GM23338 (cell line): ENCODE results near the gene ENOX1. TPM values are rescaled to one million over a fixed set of nuclear protein-coding genes. Genes with fewer than 3 reads are reported as not detected.

Experiments used
- ATAC-seq: fragments of 200-7000 bp; cut with Tn5 transposase; 3 replicates; pipeline ENCODE4 v1.9.1; 2020
- DNase-seq: peaks from one replicate; pipeline ENCODE4 v3.0.0-alpha.2; 2015; ENCODE audit warnings: low spot score
- H2AFZ ChIP-seq: fragments of 200-600 bp; sonication (generic); 2 replicates; pipeline ENCODE4 v1.8.0; 2016; ENCODE audit warnings: antibody characterized with exemption, mild to moderate bottlenecking, moderate library complexity
- H3F3A ChIP-seq: fragments of 200-600 bp; sonication (generic); replicated peaks from 2 replicates; pipeline ENCODE4 v1.8.0; 2017; ENCODE audit warnings: antibody characterized with exemption, mixed run types, low read depth
- H3K27ac ChIP-seq: fragments of 200-600 bp; sonication (generic); 2 replicates; pipeline ENCODE4 v1.6.1; 2016; ENCODE audit warnings: low read depth
- H3K27me3 ChIP-seq: fragments of 200-600 bp; sonication (generic); 2 replicates; pipeline ENCODE4 v1.8.0; 2016; ENCODE audit warnings: mild to moderate bottlenecking, mixed run types, moderate library complexity; ENCODE audit not compliant: insufficient read depth
- H3K36me3 ChIP-seq: fragments of 200-600 bp; sonication (generic); 2 replicates; pipeline ENCODE4 v1.8.0; 2016; ENCODE audit warnings: mild to moderate bottlenecking; ENCODE audit not compliant: insufficient read depth
- H3K4me1 ChIP-seq: fragments of 200-600 bp; sonication (generic); 2 replicates; pipeline ENCODE4 v1.8.0; 2016; ENCODE audit warnings: mild to moderate bottlenecking, moderate library complexity; ENCODE audit not compliant: insufficient read depth
- H3K4me2 ChIP-seq: fragments of 200-600 bp; sonication (generic); 2 replicates; pipeline ENCODE4 v1.7.1; 2017; ENCODE audit warnings: mixed run types
- H3K4me3 ChIP-seq: fragments of 200-600 bp; sonication (generic); 2 replicates; pipeline ENCODE4 v1.6.1; 2016; ENCODE audit warnings: mixed run types
- H3K79me2 ChIP-seq: fragments of 200-600 bp; sonication (generic); replicated peaks from 2 replicates; pipeline ENCODE4 v1.8.0; 2017; ENCODE audit warnings: mild to moderate bottlenecking; ENCODE audit not compliant: insufficient read depth
- H3K9me2 ChIP-seq: fragments of 200-600 bp; sonication (generic); 2 replicates; pipeline ENCODE4 v1.8.0; 2017; ENCODE audit not compliant: insufficient read depth
- H4K20me1 ChIP-seq: fragments of 200-600 bp; sonication (generic); replicated peaks from 2 replicates; pipeline ENCODE4 v1.8.0; 2017; ENCODE audit warnings: mild to moderate bottlenecking; ENCODE audit not compliant: insufficient read depth
- H3K27ac Mint-ChIP-seq: 2 replicates; pipeline ENCODE4 v1.8.0; 2020; ENCODE audit warnings: inconsistent platforms, mild to moderate bottlenecking, moderate library complexity, mixed read lengths
- H3K27me3 Mint-ChIP-seq: 3 replicates; pipeline ENCODE4 v1.8.0; 2022; ENCODE audit warnings: low read depth, mild to moderate bottlenecking, moderate library complexity, mixed read lengths, inconsistent platforms; ENCODE audit not compliant: insufficient read depth, poor library complexity
- H3K36me3 Mint-ChIP-seq: 3 replicates; pipeline ENCODE4 v1.8.0; 2021; ENCODE audit warnings: low read depth, mild to moderate bottlenecking, inconsistent platforms, moderate library complexity, mixed read lengths
- H3K4me1 Mint-ChIP-seq: 3 replicates; pipeline ENCODE4 v1.8.0; 2020; ENCODE audit warnings: mild to moderate bottlenecking, inconsistent platforms, mixed read lengths
- H3K4me3 Mint-ChIP-seq: 3 replicates; pipeline ENCODE4 v1.8.0; 2021; ENCODE audit warnings: moderate library complexity, mild to moderate bottlenecking, inconsistent platforms, mixed read lengths
- H3K9me3 Mint-ChIP-seq: 3 replicates; pipeline ENCODE4 v1.8.0; 2020; ENCODE audit warnings: moderate library complexity, mild to moderate bottlenecking, inconsistent platforms, mixed read lengths
- CREB1 ChIP-seq: fragments of 250-450 bp; sonication (Bioruptor Pico); IDR thresholded peaks from 2 replicates; pipeline ENCODE4 v1.5.0; 2020; ENCODE audit warnings: low read depth, mild to moderate bottlenecking, moderate library complexity
- EZH2 ChIP-seq: fragments of 200-600 bp; sonication (generic); IDR thresholded peaks from one replicate; pipeline ENCODE4 v1.8.0; 2017; ENCODE audit warnings: antibody characterized with exemption, mild to moderate bottlenecking, low read depth; ENCODE audit not compliant: unreplicated experiment
- EZH2phosphoT487 ChIP-seq: fragments of 200-600 bp; sonication (generic); IDR thresholded peaks from one replicate; pipeline ENCODE4 v1.8.1; 2018; ENCODE audit warnings: antibody characterized with exemption; ENCODE audit not compliant: unreplicated experiment
- JUNB ChIP-seq: IDR thresholded peaks from one replicate; pipeline ENCODE4 v1.6.1; 2016; ENCODE audit warnings: antibody characterized with exemption; ENCODE audit not compliant: unreplicated experiment
- NANOG ChIP-seq: IDR thresholded peaks from 2 replicates; pipeline ENCODE4 v1.6.1; 2016; ENCODE audit warnings: antibody characterized with exemption, borderline replicate concordance
- POLR2AphosphoS5 ChIP-seq: IDR thresholded peaks from 2 replicates; pipeline ENCODE4 v1.6.1; 2016; ENCODE audit warnings: antibody characterized with exemption, low read depth
- STAT1 ChIP-seq: IDR thresholded peaks from one replicate; pipeline ENCODE4 v1.6.1; 2016; ENCODE audit warnings: antibody characterized with exemption; ENCODE audit not compliant: unreplicated experiment
- ZNF331 ChIP-seq: fragments of 250-450 bp; sonication (Bioruptor Pico); IDR thresholded peaks from 2 replicates; pipeline ENCODE4 v1.5.0; 2020; ENCODE audit warnings: low read depth, mild to moderate bottlenecking, moderate library complexity
- polyA plus RNA-seq: library from polyadenylated mRNA; unstranded; fragments of >200 nt; fragmentation: Nextera tagmentation; extraction: Ambion mirVana; gene quantifications from 2 replicates; pipeline ENCODE4 v1.2.1, GENCODE V29; 2016
- total RNA-seq: library from RNA; depleted of rRNA; stranded (reverse); fragments of >200 nt; shearing (Covaris generic); gene quantifications from 2 replicates; pipeline ENCODE4 v1.2.3, GENCODE V29; 2014
- TF ChIP-seq, protein P1 (sequence below): IDR thresholded peaks from one replicate; pipeline ENCODE4 v1.6.1; 2018; ENCODE audit warnings: antibody characterized with exemption; ENCODE audit not compliant: unreplicated experiment
- TF ChIP-seq, protein P2 (sequence below), 2 experiments: fragments of 200-600 bp in 1 of 2; sonication (generic) in 1 of 2; conservative IDR thresholded peaks; 2 replicates each; pipeline versions ENCODE4 v1.5.1 to v1.6.1; 2016 to 2017; ENCODE audit warnings: antibody characterized with exemption in 2 of 2, low read depth in 2 of 2, mild to moderate bottlenecking in 2 of 2, moderate library complexity in 1 of 2
- TF ChIP-seq, protein P3 (sequence below): IDR thresholded peaks from 2 replicates; pipeline ENCODE4 v1.6.1; 2016; ENCODE audit warnings: antibody characterized with exemption

The ENOX1 gene
- total and polyA plus RNA-seq, 2 experiments from 2014 or later, result 0.66 to 0.81 TPM

DNA sequence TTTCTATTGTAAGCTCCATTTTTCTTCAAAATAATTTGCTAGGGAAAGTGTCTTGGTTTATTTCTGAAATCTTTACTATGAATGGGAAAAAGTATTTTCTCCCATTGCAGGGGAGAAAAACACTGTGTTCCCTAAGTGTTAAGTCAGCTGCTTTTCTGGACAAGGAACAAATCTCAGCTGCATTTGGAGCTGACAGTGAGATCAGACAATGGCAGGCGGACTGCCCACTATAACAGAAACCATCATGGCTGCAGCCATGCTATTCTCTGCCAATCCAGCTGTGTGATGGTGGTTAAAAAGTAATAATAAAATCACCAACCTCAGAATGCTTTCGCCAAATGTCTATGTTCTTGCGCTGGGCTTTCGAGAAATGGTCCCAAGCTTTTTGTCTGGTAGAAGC, 460.7 kb downstream of the ENOX1 start:
- Histone ChIP-seq H4K20me1 (no peaks in the 10 kb centered on the region), H2AFZ (no peak overlapping the region), H3K27me3 (no peaks in the 10 kb centered on the region), H3K4me1 (peaks cover 18% of the 10 kb centered on the region), H3K9me2 (peaks cover 4% of the 10 kb centered on the region; the same call in 1 of the 2 replicates), H3F3A (no peaks in the 10 kb centered on the region), H3K36me3 (no peaks in the 10 kb centered on the region), H3K4me3 (no peak overlapping the region), H3K4me2 (no peak overlapping the region), H3K27ac (no peak overlapping the region), H3K79me2 (no peaks in the 10 kb centered on the region)
- 0 out of 3 replicates have a peak, but pooled peaks cover 2% of the 10 kb centered on the region for H3K4me1 Mint-ChIP-seq
- TF ChIP-seq STAT1 (no peak), NANOG (no peak), ZNF331 (CRISPR knock-in tag) (no peak)
- TF ChIP-seq, protein P1, sequence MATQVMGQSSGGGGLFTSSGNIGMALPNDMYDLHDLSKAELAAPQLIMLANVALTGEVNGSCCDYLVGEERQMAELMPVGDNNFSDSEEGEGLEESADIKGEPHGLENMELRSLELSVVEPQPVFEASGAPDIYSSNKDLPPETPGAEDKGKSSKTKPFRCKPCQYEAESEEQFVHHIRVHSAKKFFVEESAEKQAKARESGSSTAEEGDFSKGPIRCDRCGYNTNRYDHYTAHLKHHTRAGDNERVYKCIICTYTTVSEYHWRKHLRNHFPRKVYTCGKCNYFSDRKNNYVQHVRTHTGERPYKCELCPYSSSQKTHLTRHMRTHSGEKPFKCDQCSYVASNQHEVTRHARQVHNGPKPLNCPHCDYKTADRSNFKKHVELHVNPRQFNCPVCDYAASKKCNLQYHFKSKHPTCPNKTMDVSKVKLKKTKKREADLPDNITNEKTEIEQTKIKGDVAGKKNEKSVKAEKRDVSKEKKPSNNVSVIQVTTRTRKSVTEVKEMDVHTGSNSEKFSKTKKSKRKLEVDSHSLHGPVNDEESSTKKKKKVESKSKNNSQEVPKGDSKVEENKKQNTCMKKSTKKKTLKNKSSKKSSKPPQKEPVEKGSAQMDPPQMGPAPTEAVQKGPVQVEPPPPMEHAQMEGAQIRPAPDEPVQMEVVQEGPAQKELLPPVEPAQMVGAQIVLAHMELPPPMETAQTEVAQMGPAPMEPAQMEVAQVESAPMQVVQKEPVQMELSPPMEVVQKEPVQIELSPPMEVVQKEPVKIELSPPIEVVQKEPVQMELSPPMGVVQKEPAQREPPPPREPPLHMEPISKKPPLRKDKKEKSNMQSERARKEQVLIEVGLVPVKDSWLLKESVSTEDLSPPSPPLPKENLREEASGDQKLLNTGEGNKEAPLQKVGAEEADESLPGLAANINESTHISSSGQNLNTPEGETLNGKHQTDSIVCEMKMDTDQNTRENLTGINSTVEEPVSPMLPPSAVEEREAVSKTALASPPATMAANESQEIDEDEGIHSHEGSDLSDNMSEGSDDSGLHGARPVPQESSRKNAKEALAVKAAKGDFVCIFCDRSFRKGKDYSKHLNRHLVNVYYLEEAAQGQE, result no peak
- no peaks in the 10 kb centered on the region for H3K27me3 Mint-ChIP-seq
- no peak for ATAC-seq
- H3K9me3 Mint-ChIP-seq, result no peaks in the 10 kb centered on the region
- H3K36me3 Mint-ChIP-seq, result no peaks in the 10 kb centered on the region
- no peak overlapping the region for H3K4me3 Mint-ChIP-seq
- no peak overlapping the region for H3K27ac Mint-ChIP-seq
- no peak for DNase-seq

DNA sequence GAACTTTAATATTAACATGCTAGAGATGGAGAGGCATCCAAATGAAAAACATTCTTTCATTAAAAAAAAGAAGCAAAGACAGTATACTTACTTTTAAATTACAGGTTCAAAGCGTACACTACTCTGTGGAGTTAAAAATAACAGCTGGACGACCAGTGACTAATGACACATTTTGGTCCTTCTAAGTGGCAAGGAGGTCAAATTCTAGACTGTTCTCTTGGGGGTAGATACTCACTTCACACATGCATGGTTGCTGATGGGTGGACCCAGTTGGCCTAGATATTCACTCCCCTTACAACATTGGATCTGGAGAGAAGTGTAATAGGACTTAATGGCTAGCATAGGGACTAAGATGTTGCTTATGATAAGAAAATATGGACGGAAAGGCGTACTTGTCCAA, 461.1 kb downstream of the ENOX1 start:
- no peak overlapping the region for H3K4me3 ChIP-seq
- H3K4me1 Mint-ChIP-seq, result peaks cover 4% of the 10 kb centered on the region; the same call in 1 of the 3 replicates
- no peaks in the 10 kb centered on the region for H4K20me1 ChIP-seq
- no peak overlapping the region for H3K27ac Mint-ChIP-seq
- TF ChIP-seq, protein P1, result no peak
- TF ChIP-seq JUNB (no peak), POLR2AphosphoS5 (no peak), ZNF331 (CRISPR knock-in tag) (no peak), EZH2phosphoT487 (no peak), CREB1 (CRISPR knock-in tag) (no peak), EZH2 (no peak)
- TF ChIP-seq, protein P2, sequence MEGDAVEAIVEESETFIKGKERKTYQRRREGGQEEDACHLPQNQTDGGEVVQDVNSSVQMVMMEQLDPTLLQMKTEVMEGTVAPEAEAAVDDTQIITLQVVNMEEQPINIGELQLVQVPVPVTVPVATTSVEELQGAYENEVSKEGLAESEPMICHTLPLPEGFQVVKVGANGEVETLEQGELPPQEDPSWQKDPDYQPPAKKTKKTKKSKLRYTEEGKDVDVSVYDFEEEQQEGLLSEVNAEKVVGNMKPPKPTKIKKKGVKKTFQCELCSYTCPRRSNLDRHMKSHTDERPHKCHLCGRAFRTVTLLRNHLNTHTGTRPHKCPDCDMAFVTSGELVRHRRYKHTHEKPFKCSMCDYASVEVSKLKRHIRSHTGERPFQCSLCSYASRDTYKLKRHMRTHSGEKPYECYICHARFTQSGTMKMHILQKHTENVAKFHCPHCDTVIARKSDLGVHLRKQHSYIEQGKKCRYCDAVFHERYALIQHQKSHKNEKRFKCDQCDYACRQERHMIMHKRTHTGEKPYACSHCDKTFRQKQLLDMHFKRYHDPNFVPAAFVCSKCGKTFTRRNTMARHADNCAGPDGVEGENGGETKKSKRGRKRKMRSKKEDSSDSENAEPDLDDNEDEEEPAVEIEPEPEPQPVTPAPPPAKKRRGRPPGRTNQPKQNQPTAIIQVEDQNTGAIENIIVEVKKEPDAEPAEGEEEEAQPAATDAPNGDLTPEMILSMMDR (conservative IDR thresholded peaks at IDR 0.05; ENCODE audit: low read depth in 2 of 2), result no peak
- TF ChIP-seq, protein P3, sequence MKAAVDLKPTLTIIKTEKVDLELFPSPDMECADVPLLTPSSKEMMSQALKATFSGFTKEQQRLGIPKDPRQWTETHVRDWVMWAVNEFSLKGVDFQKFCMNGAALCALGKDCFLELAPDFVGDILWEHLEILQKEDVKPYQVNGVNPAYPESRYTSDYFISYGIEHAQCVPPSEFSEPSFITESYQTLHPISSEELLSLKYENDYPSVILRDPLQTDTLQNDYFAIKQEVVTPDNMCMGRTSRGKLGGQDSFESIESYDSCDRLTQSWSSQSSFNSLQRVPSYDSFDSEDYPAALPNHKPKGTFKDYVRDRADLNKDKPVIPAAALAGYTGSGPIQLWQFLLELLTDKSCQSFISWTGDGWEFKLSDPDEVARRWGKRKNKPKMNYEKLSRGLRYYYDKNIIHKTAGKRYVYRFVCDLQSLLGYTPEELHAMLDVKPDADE, result no peak
- no peaks in the 10 kb centered on the region for H3F3A ChIP-seq
- no peaks in the 10 kb centered on the region for H3K79me2 ChIP-seq
- no peaks in the 10 kb centered on the region for H3K9me3 Mint-ChIP-seq
- H3K36me3 Mint-ChIP-seq, result no peaks in the 10 kb centered on the region
- peaks cover 15% of the 10 kb centered on the region for H3K4me1 ChIP-seq
- H2AFZ ChIP-seq, result no peak overlapping the region
- ATAC-seq (no peak), DNase-seq (no peak)
- peaks cover 4% of the 10 kb centered on the region; the same call in 1 of the 2 replicates for H3K9me2 ChIP-seq
- no peaks in the 10 kb centered on the region for H3K36me3 ChIP-seq
- H3K4me2 ChIP-seq, result no peak overlapping the region
- no peaks in the 10 kb centered on the region for H3K27me3 Mint-ChIP-seq
- H3K4me3 Mint-ChIP-seq, result no peak overlapping the region
- no peak overlapping the region for H3K27ac ChIP-seq
- H3K27me3 ChIP-seq, result no peaks in the 10 kb centered on the region
